ENCODE measurements around the gene SYNE2. TPM values are rescaled to one million over a fixed set of nuclear protein-coding genes. Genes with fewer than 3 reads are reported as not detected.

The SYNE2 gene
- total and polyA plus RNA-seq, 4 experiments from 2014 or later: 14.2 to 280 (median 189) TPM

- Mint-ChIP-seq H3K4me1 (peaks cover 32 to 67% (median 50%) of the 10 kb centered on the region in 4 donors), H3K27me3 (no peaks in the 10 kb centered on the region), H3K4me3 (no peak overlapping the region), H3K9me3 (no peaks in the 10 kb centered on the region), H3K27ac (no peak overlapping the region), H3K36me3 (peaks cover 12 to 16% of the 10 kb centered on the region in 2 donors)
- ChIA-PET POLR2A (ENCODE audit: partially characterized antibody) (interaction anchor here (1.6 to 2.4 kb wide), 2 partner anchors 10 to 34 kb away, joined by 4 to 13 read pairs; partner anchors contain the start of gene SYNE2), CTCF (ENCODE audit: partially characterized antibody) (interaction anchor here (1.2 kb wide), 1 partner anchor 63 kb away, joined by 3 read pairs; no protein-coding TSS in a partner anchor)
- no peaks in the 10 kb centered on the region for H3K9me3 ChIP-seq (ENCODE audit: control insufficient read depth in 1 of 2, low read length in 2 of 2)
- peaks cover 41% of the 10 kb centered on the region for H3K4me1 ChIP-seq (ENCODE audit: insufficient read depth, low read length)
- H3K4me3 ChIP-seq (ENCODE audit: low read length in 2 of 2): no peak overlapping the region
- intact Hi-C loops (cut with micrococcal nuclease): loop anchor here (5.0 kb wide), 1 partner anchor 36 kb away; the partner anchor contains the start of gene SYNE2
- no peaks in the 10 kb centered on the region for H3K27me3 ChIP-seq (ENCODE audit: insufficient read depth, low read length)
- no peak for DNase-seq
- H3K27ac ChIP-seq (ENCODE audit: low read depth, low read length): no peak overlapping the region
- peaks cover 4% of the 10 kb centered on the region for H3K36me3 ChIP-seq (ENCODE audit: insufficient read depth, low read length)
Measured at GRCh38 chr14:63887899-63888298, 35.1 kb downstream of the SYNE2 start.

GRCh38 chr14:63890553-63890952 lies 37.7 kb downstream of the SYNE2 start:
- ChIA-PET POLR2A (ENCODE audit: partially characterized antibody) (interaction anchor here (1.2 to 1.6 kb wide), 2 partner anchors 26 to 36 kb away, joined by 3 read pairs; no protein-coding TSS in a partner anchor), CTCF (ENCODE audit: partially characterized antibody) (interaction anchor here (1.0 to 1.9 kb wide), 2 partner anchors 50 to 71 kb away, joined by 3 to 5 read pairs; no protein-coding TSS in a partner anchor)
- Mint-ChIP-seq H3K4me1 (peaks cover 30 to 61% (median 45%) of the 10 kb centered on the region in 4 donors), H3K27me3 (no peaks in the 10 kb centered on the region), H3K36me3 (peaks cover 4 to 5% of the 10 kb centered on the region in 2 donors), H3K9me3 (no peaks in the 10 kb centered on the region), H3K4me3 (no peak overlapping the region), H3K27ac (peak overlapping the region in 6 of 7 donors; percentile 19 to 72 (median 63))
- intact Hi-C loops (cut with micrococcal nuclease): loop anchor here (5.0 kb wide), 1 partner anchor 42 kb away; no protein-coding TSS in a partner anchor
- no peak for DNase-seq
- no peaks in the 10 kb centered on the region for H3K27me3 ChIP-seq (ENCODE audit: insufficient read depth, low read length)
- no peak overlapping the region for H3K4me3 ChIP-seq (ENCODE audit: low read length in 2 of 2)
- no peak overlapping the region for H3K27ac ChIP-seq (ENCODE audit: low read depth, low read length)
- H3K4me1 ChIP-seq (ENCODE audit: insufficient read depth, low read length): peaks cover 40% of the 10 kb centered on the region
- no peaks in the 10 kb centered on the region for H3K36me3 ChIP-seq (ENCODE audit: insufficient read depth, low read length)
- H3K9me3 ChIP-seq (ENCODE audit: control insufficient read depth in 1 of 2, low read length in 2 of 2): no peaks in the 10 kb centered on the region

GRCh38 chr14:63891148-63891975 lies 38.6 kb downstream of the SYNE2 start:
- Mint-ChIP-seq H3K4me1 (peaks cover 25 to 61% (median 45%) of the 10 kb centered on the region in 4 donors), H3K4me3 (no peak overlapping the region), H3K27me3 (no peaks in the 10 kb centered on the region), H3K27ac (peak overlapping the region in 6 of 7 donors; percentile 3 to 54 (median 23)), H3K9me3 (no peaks in the 10 kb centered on the region), H3K36me3 (peaks cover 4 to 5% of the 10 kb centered on the region in 2 donors)
- Histone ChIP-seq H3K27ac (ENCODE audit: low read depth, low read length) (no peak overlapping the region), H3K27me3 (ENCODE audit: insufficient read depth, low read length) (no peaks in the 10 kb centered on the region), H3K4me1 (ENCODE audit: insufficient read depth, low read length) (peaks cover 34% of the 10 kb centered on the region), H3K4me3 (ENCODE audit: low read length in 2 of 2) (no peak overlapping the region), H3K36me3 (ENCODE audit: insufficient read depth, low read length) (no peaks in the 10 kb centered on the region), H3K9me3 (ENCODE audit: control insufficient read depth in 1 of 2, low read length in 2 of 2) (no peaks in the 10 kb centered on the region)
- no peak for DNase-seq
- ChIA-PET POLR2A (ENCODE audit: partially characterized antibody) (interaction anchor here (1.2 to 1.6 kb wide), 2 partner anchors 27 to 37 kb away, joined by 3 read pairs; no protein-coding TSS in a partner anchor), CTCF (ENCODE audit: partially characterized antibody) (interaction anchor here (0.6 to 1.9 kb wide), 2 partner anchors 49 to 53 kb away, joined by 3 to 5 read pairs; no protein-coding TSS in a partner anchor)
- intact Hi-C loops (cut with micrococcal nuclease): loop anchor here (5.0 kb wide), 1 partner anchor 41 kb away; no protein-coding TSS in a partner anchor

GRCh38 chr14:63892265-63892664 lies 39.5 kb downstream of the SYNE2 start:
- H3K4me1 Mint-ChIP-seq: peaks cover 26 to 68% (median 49%) of the 10 kb centered on the region in 4 donors
- peaks cover 3 to 4% of the 10 kb centered on the region in 2 donors for H3K36me3 Mint-ChIP-seq
- H3K27me3 Mint-ChIP-seq: no peaks in the 10 kb centered on the region
- no peak overlapping the region for H3K4me3 Mint-ChIP-seq
- Histone ChIP-seq H3K36me3 (ENCODE audit: insufficient read depth, low read length) (no peaks in the 10 kb centered on the region), H3K27me3 (ENCODE audit: insufficient read depth, low read length) (no peaks in the 10 kb centered on the region), H3K27ac (ENCODE audit: low read depth, low read length) (no peak overlapping the region), H3K4me1 (ENCODE audit: insufficient read depth, low read length) (peaks cover 34% of the 10 kb centered on the region), H3K4me3 (ENCODE audit: low read length in 2 of 2) (no peak overlapping the region), H3K9me3 (ENCODE audit: control insufficient read depth in 1 of 2, low read length in 2 of 2) (no peaks in the 10 kb centered on the region)
- no peak for DNase-seq
- intact Hi-C loops (cut with micrococcal nuclease): loop anchor here (5.0 kb wide), 1 partner anchor 40 kb away; no protein-coding TSS in a partner anchor
- peak overlapping the region in 4 of 7 donors; percentile 10 to 71 (median 25) for H3K27ac Mint-ChIP-seq
- H3K9me3 Mint-ChIP-seq: no peaks in the 10 kb centered on the region
- ChIA-PET POLR2A (ENCODE audit: partially characterized antibody) (interaction anchor here (1.6 kb wide), 1 partner anchor 28 kb away, joined by 3 read pairs; no protein-coding TSS in a partner anchor), CTCF (ENCODE audit: partially characterized antibody) (no interaction called here)

- H3K9me3 Mint-ChIP-seq: peaks cover 0 to 2% (median 0%) of the 10 kb centered on the region in 8 donors
- no peak for DNase-seq
- no peak overlapping the region for H3K4me3 ChIP-seq (ENCODE audit: low read length in 2 of 2)
- H3K36me3 Mint-ChIP-seq: peaks cover 4 to 7% of the 10 kb centered on the region in 2 donors
- H3K27me3 Mint-ChIP-seq: no peaks in the 10 kb centered on the region
- H3K27me3 ChIP-seq (ENCODE audit: insufficient read depth, low read length): no peaks in the 10 kb centered on the region
- intact Hi-C loops (cut with micrococcal nuclease): loop anchor here (5.0 kb wide), 1 partner anchor 38 kb away; no protein-coding TSS in a partner anchor
- no peaks in the 10 kb centered on the region for H3K9me3 ChIP-seq (ENCODE audit: control insufficient read depth in 1 of 2, low read length in 2 of 2)
- peaks cover 28% of the 10 kb centered on the region for H3K4me1 ChIP-seq (ENCODE audit: insufficient read depth, low read length)
- POLR2A ChIA-PET (ENCODE audit: partially characterized antibody): interaction anchor here (1.7 to 2.0 kb wide), 2 partner anchors 30 to 40 kb away, joined by 5 to 6 read pairs; no protein-coding TSS in a partner anchor
- H3K4me3 Mint-ChIP-seq: no peak overlapping the region
- H3K27ac ChIP-seq (ENCODE audit: low read depth, low read length): no peak overlapping the region
- H3K27ac Mint-ChIP-seq: peak overlapping the region in 6 of 7 donors; percentile 39 to 78 (median 65)
- H3K36me3 ChIP-seq (ENCODE audit: insufficient read depth, low read length): no peaks in the 10 kb centered on the region
- peaks cover 28 to 69% (median 52%) of the 10 kb centered on the region in 4 donors for H3K4me1 Mint-ChIP-seq
- CTCF ChIA-PET (ENCODE audit: partially characterized antibody): interaction anchor here (1.5 kb wide), 1 partner anchor 15 kb away, joined by 3 read pairs; no protein-coding TSS in a partner anchor
Measured at GRCh38 chr14:63893701-63894458, 41.1 kb downstream of the SYNE2 start.

GRCh38 chr14:63895510-63895909 lies 42.7 kb downstream of the SYNE2 start:
- peaks cover 0 to 4% (median 0%) of the 10 kb centered on the region in 8 donors for H3K9me3 Mint-ChIP-seq
- H3K36me3 Mint-ChIP-seq: peaks cover 4 to 11% of the 10 kb centered on the region in 2 donors
- ChIA-PET CTCF (ENCODE audit: partially characterized antibody) (no interaction called here), POLR2A (ENCODE audit: partially characterized antibody) (interaction anchor here (1.7 kb wide), 1 partner anchor 31 kb away, joined by 6 read pairs; no protein-coding TSS in a partner anchor)
- no peak overlapping the region for H3K4me3 Mint-ChIP-seq
- Histone ChIP-seq H3K9me3 (ENCODE audit: control insufficient read depth in 1 of 2, low read length in 2 of 2) (no peaks in the 10 kb centered on the region), H3K27ac (ENCODE audit: low read depth, low read length) (no peak overlapping the region), H3K36me3 (ENCODE audit: insufficient read depth, low read length) (no peaks in the 10 kb centered on the region), H3K4me1 (ENCODE audit: insufficient read depth, low read length) (peaks cover 34% of the 10 kb centered on the region), H3K27me3 (ENCODE audit: insufficient read depth, low read length) (no peaks in the 10 kb centered on the region), H3K4me3 (ENCODE audit: low read length in 2 of 2) (no peak overlapping the region)
- DNase-seq: no peak
- intact Hi-C loops (cut with micrococcal nuclease): no loop called here
- no peaks in the 10 kb centered on the region for H3K27me3 Mint-ChIP-seq
- H3K27ac Mint-ChIP-seq: peak overlapping the region in 6 of 7 donors; percentile 9 to 86 (median 68)
- peaks cover 31 to 71% (median 56%) of the 10 kb centered on the region in 4 donors for H3K4me1 Mint-ChIP-seq
